Loucy (cell line): ENCODE data around the gene CCDC127.

Experiments used
- H2AFZ ChIP-seq: fragments of 200-600 bp; sonication (generic); 2 replicates; pipeline ENCODE4 v1.6.0; 2016; ENCODE audit warnings: antibody characterized with exemption, mild to moderate bottlenecking, low read length, moderate library complexity
- H3F3A ChIP-seq: fragments of 200-600 bp; 2 replicates; pipeline ENCODE4 v1.6.0; 2016; ENCODE audit warnings: antibody characterized with exemption, low read depth, mild to moderate bottlenecking
- H3K27me3 ChIP-seq: fragments of 200-600 bp; sonication (generic); 2 replicates; pipeline ENCODE4 v1.6.1; 2014; ENCODE audit warnings: low read length, mild to moderate bottlenecking; ENCODE audit not compliant: insufficient read depth, poor library complexity, severe bottlenecking
- H3K36me3 ChIP-seq: fragments of 200-600 bp; sonication (generic); 2 replicates; pipeline ENCODE4 v1.6.1; 2016; ENCODE audit warnings: low read length; ENCODE audit not compliant: insufficient read depth
- H3K4me1 ChIP-seq: fragments of 200-600 bp; sonication (generic); 2 replicates; pipeline ENCODE4 v1.5.1; 2014; ENCODE audit warnings: low read length, mild to moderate bottlenecking; ENCODE audit not compliant: insufficient read depth, poor library complexity, severe bottlenecking
- H3K4me2 ChIP-seq: fragments of 200-600 bp; sonication (generic); 2 replicates; pipeline ENCODE4 v1.6.0; 2014; ENCODE audit warnings: antibody characterized with exemption, low read length, low read depth, mild to moderate bottlenecking; ENCODE audit not compliant: poor library complexity, severe bottlenecking
- H3K4me3 ChIP-seq: fragments of 200-600 bp; sonication (generic); 2 replicates; pipeline ENCODE4 v1.5.1; 2014; ENCODE audit warnings: low read length, mild to moderate bottlenecking, mixed read lengths; ENCODE audit not compliant: poor library complexity, severe bottlenecking
- H3K79me2 ChIP-seq: fragments of 200-600 bp; sonication (generic); 2 replicates; pipeline ENCODE4 v1.6.1; 2014; ENCODE audit warnings: low read length; ENCODE audit not compliant: insufficient read depth
- H3K9ac ChIP-seq: fragments of 200-600 bp; sonication (generic); 2 replicates; pipeline ENCODE4 v1.6.0; 2014; ENCODE audit warnings: mild to moderate bottlenecking, low read depth, low read length, moderate library complexity; ENCODE audit not compliant: poor library complexity, severe bottlenecking
- H3K9me2 ChIP-seq: fragments of 200-600 bp; sonication (generic); replicated peaks from 2 replicates; pipeline ENCODE4 v1.6.1; 2016; ENCODE audit warnings: low read depth, low read length, mixed read lengths
- H3K9me3 ChIP-seq: fragments of 200-600 bp; sonication (generic); 2 replicates; pipeline ENCODE4 v1.6.1; 2014; ENCODE audit warnings: mild to moderate bottlenecking, antibody characterized with exemption, low read length, low read depth; ENCODE audit not compliant: insufficient read depth
- H4K20me1 ChIP-seq: fragments of 200-600 bp; sonication (generic); 2 replicates; pipeline ENCODE4 v1.6.0; 2014; ENCODE audit warnings: antibody characterized with exemption, low read length, mild to moderate bottlenecking; ENCODE audit not compliant: insufficient read depth, poor library complexity, severe bottlenecking
- EZH2phosphoT487 ChIP-seq: fragments of 200-600 bp; IDR thresholded peaks from 2 replicates; pipeline ENCODE4 v1.6.1; 2018; ENCODE audit warnings: antibody characterized with exemption, mild to moderate bottlenecking, moderate library complexity, borderline replicate concordance
- TF ChIP-seq, protein P1 (sequence below): fragments of 200-600 bp; sonication (generic); conservative IDR thresholded peaks from 2 replicates; pipeline ENCODE4 v1.5.1; 2014; ENCODE audit warnings: mild to moderate bottlenecking, antibody characterized with exemption, low read length

The CCDC127 gene

GRCh38 chr5:160921-161802 is 56.8 kb downstream of the CCDC127 start:
- Histone ChIP-seq H3K27me3 (no peaks in the 10 kb centered on the region), H2AFZ (no peak overlapping the region), H3K9me2 (no peaks in the 10 kb centered on the region), H3K9me3 (no peaks in the 10 kb centered on the region), H3K4me1 (peaks cover 35% of the 10 kb centered on the region), H3K4me2 (no peak overlapping the region), H3K9ac (no peak overlapping the region), H3K36me3 (no peaks in the 10 kb centered on the region), H3F3A (no peaks in the 10 kb centered on the region; the same call in 1 of the 2 replicates), H3K4me3 (no peak overlapping the region), H4K20me1 (no peaks in the 10 kb centered on the region), H3K79me2 (no peaks in the 10 kb centered on the region)
- no peak for TF ChIP-seq EZH2phosphoT487
- TF ChIP-seq, protein P1, sequence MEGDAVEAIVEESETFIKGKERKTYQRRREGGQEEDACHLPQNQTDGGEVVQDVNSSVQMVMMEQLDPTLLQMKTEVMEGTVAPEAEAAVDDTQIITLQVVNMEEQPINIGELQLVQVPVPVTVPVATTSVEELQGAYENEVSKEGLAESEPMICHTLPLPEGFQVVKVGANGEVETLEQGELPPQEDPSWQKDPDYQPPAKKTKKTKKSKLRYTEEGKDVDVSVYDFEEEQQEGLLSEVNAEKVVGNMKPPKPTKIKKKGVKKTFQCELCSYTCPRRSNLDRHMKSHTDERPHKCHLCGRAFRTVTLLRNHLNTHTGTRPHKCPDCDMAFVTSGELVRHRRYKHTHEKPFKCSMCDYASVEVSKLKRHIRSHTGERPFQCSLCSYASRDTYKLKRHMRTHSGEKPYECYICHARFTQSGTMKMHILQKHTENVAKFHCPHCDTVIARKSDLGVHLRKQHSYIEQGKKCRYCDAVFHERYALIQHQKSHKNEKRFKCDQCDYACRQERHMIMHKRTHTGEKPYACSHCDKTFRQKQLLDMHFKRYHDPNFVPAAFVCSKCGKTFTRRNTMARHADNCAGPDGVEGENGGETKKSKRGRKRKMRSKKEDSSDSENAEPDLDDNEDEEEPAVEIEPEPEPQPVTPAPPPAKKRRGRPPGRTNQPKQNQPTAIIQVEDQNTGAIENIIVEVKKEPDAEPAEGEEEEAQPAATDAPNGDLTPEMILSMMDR: no peak

DNA sequence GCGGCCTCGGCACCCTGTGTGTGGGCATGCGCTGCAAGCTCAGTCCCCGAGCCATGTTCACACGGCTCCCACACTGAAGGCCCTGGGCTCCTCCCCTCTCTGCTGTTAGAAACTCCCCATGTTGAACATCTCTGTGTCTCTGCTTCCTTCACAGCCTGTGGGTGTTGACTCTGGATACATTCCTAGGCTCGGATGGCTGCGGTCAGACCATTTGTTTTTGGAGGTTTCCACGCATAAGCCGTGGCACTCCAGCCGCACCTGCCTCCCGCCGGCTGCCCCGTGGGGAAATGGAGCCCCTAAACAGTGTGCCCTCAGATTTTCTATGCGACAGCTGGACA is 57.8 kb downstream of the CCDC127 start:
- no peaks in the 10 kb centered on the region; the same call in 1 of the 2 replicates for H3F3A ChIP-seq
- no peak overlapping the region for H2AFZ ChIP-seq
- H3K79me2 ChIP-seq: no peaks in the 10 kb centered on the region
- H3K9me3 ChIP-seq: no peaks in the 10 kb centered on the region
- no peaks in the 10 kb centered on the region for H3K36me3 ChIP-seq
- no peaks in the 10 kb centered on the region for H3K27me3 ChIP-seq
- H3K4me3 ChIP-seq: no peak overlapping the region
- no peak overlapping the region for H3K9ac ChIP-seq
- H3K4me2 ChIP-seq: peak overlapping the region; percentile 48
- no peaks in the 10 kb centered on the region for H4K20me1 ChIP-seq
- TF ChIP-seq, protein P1: no peak
- TF ChIP-seq EZH2phosphoT487: no peak
- H3K4me1 ChIP-seq: peaks cover 44% of the 10 kb centered on the region
- H3K9me2 ChIP-seq: no peaks in the 10 kb centered on the region

GRCh38 chr5:159448-160172 is 58.3 kb downstream of the CCDC127 start:
- Histone ChIP-seq H3K4me3 (peak overlapping the region; percentile 17), H3K27me3 (no peaks in the 10 kb centered on the region), H3K79me2 (no peaks in the 10 kb centered on the region), H3K9me2 (no peaks in the 10 kb centered on the region), H3F3A (no peaks in the 10 kb centered on the region; the same call in 1 of the 2 replicates), H3K9ac (no peak overlapping the region), H3K36me3 (no peaks in the 10 kb centered on the region), H2AFZ (no peak overlapping the region), H4K20me1 (no peaks in the 10 kb centered on the region), H3K4me2 (peak overlapping the region; percentile 48), H3K9me3 (no peaks in the 10 kb centered on the region), H3K4me1 (peaks cover 50% of the 10 kb centered on the region)
- TF ChIP-seq, protein P1: no peak
- no peak for TF ChIP-seq EZH2phosphoT487
